ENCODE data around the gene RSAD2. TPM values are rescaled to one million over a fixed set of nuclear protein-coding genes. Genes with fewer than 3 reads are reported as not detected.

The RSAD2 gene
- polyA plus RNA-seq, 1 donor (not counting 4 experiments of a cell fraction or from before 2014, with no cell fraction given), result 1.7 TPM

DNA sequence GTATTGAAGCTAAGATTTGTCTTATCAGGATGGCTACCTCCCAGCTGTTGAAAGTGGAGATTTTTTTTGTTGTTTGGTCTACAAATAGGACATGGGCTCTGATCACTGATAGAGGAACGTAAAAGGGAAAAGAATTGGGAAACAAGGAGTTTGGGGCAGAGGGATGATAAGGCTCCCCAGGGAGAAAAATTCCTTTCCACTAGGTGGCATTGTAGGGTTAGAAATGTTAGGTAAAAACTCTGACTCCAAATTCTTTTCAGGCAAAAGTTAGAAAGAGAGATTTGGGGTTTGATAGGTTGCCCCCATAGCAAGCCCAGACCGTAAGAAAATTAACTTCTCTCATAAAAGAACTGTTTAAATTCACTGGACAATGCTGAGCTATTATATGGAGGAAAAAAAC is 31.7 kb upstream of the RSAD2 start:
- no peak overlapping the region for H3K4me3 ChIP-seq (ENCODE audit: control insufficient read depth in 2 of 3, extremely low read depth in 1 of 3, insufficient read depth in 2 of 3, low read depth in 1 of 3, low read length in 3 of 3)
- no peaks in the 10 kb centered on the region for H3K36me3 ChIP-seq (ENCODE audit: control insufficient read depth in 2 of 2, extremely low read depth in 1 of 2, insufficient read depth in 2 of 2, low read length in 2 of 2)
- H2AFZ ChIP-seq (ENCODE audit: control insufficient read depth, low read length), result no peak overlapping the region
- peaks cover 5% of the 10 kb centered on the region for H3K9me3 ChIP-seq (ENCODE audit: control insufficient read depth, low read depth, low read length)
- H3K4me1 ChIP-seq (ENCODE audit: control insufficient read depth, extremely low read depth, insufficient read depth, low read length), result no peaks in the 10 kb centered on the region
- no peaks in the 10 kb centered on the region for H4K20me1 ChIP-seq (ENCODE audit: control insufficient read depth, extremely low read depth, insufficient read depth, low read length)
- no peak overlapping the region for H3K4me2 ChIP-seq (ENCODE audit: control insufficient read depth, extremely low read depth, insufficient read depth, low read depth, low read length)
- no peak overlapping the region for H3K27ac ChIP-seq (ENCODE audit: control insufficient read depth, insufficient read depth, low read length)
- no peaks in the 10 kb centered on the region for H3K79me2 ChIP-seq (ENCODE audit: control insufficient read depth, insufficient read depth, low read length)
- FAIRE-seq (no peak), DNase-seq (ENCODE audit: low read depth, low spot score) (no peak)
- no peak for TF ChIP-seq EZH2 (IDR thresholded peaks at IDR 0.05; ENCODE audit: low read length)
- TF ChIP-seq, protein P1, sequence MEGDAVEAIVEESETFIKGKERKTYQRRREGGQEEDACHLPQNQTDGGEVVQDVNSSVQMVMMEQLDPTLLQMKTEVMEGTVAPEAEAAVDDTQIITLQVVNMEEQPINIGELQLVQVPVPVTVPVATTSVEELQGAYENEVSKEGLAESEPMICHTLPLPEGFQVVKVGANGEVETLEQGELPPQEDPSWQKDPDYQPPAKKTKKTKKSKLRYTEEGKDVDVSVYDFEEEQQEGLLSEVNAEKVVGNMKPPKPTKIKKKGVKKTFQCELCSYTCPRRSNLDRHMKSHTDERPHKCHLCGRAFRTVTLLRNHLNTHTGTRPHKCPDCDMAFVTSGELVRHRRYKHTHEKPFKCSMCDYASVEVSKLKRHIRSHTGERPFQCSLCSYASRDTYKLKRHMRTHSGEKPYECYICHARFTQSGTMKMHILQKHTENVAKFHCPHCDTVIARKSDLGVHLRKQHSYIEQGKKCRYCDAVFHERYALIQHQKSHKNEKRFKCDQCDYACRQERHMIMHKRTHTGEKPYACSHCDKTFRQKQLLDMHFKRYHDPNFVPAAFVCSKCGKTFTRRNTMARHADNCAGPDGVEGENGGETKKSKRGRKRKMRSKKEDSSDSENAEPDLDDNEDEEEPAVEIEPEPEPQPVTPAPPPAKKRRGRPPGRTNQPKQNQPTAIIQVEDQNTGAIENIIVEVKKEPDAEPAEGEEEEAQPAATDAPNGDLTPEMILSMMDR (optimal IDR thresholded peaks at IDR 0.05 in 1 of 3, IDR thresholded peaks at IDR 0.05 in 1 of 3, conservative IDR thresholded peaks at IDR 0.05 in 1 of 3; ENCODE audit: extremely low read depth in 1 of 3, insufficient read depth in 2 of 3, low read length in 3 of 3), result no peak
- no peaks in the 10 kb centered on the region for H3K9me1 ChIP-seq (ENCODE audit: control insufficient read depth, extremely low read depth, insufficient read depth, low read length)
- no peak overlapping the region for H3K9ac ChIP-seq (ENCODE audit: control insufficient read depth, extremely low read depth, insufficient read depth, low read length)
- H3K27me3 ChIP-seq (ENCODE audit: control insufficient read depth, extremely low read depth, insufficient read depth, low read length), result no peaks in the 10 kb centered on the region
- dilution Hi-C loops (cut with MboI; ENCODE audit: extremely low pct_ligation_motif_present, low sequenced_read_pairs), result no loop called here

GRCh38 chr2:6846540-6846939 is 31.0 kb upstream of the RSAD2 start:
- peaks cover 5% of the 10 kb centered on the region for H3K9me3 ChIP-seq (ENCODE audit: control insufficient read depth, low read depth, low read length)
- no peak overlapping the region for H2AFZ ChIP-seq (ENCODE audit: control insufficient read depth, low read length)
- no peak overlapping the region for H3K4me2 ChIP-seq (ENCODE audit: control insufficient read depth, extremely low read depth, insufficient read depth, low read depth, low read length)
- H3K4me3 ChIP-seq (ENCODE audit: control insufficient read depth in 2 of 3, extremely low read depth in 1 of 3, insufficient read depth in 2 of 3, low read depth in 1 of 3, low read length in 3 of 3), result no peak overlapping the region
- DNase-seq (ENCODE audit: low read depth, low spot score), result no peak
- H4K20me1 ChIP-seq (ENCODE audit: control insufficient read depth, extremely low read depth, insufficient read depth, low read length), result no peaks in the 10 kb centered on the region
- no peaks in the 10 kb centered on the region for H3K79me2 ChIP-seq (ENCODE audit: control insufficient read depth, insufficient read depth, low read length)
- no peak overlapping the region for H3K9ac ChIP-seq (ENCODE audit: control insufficient read depth, extremely low read depth, insufficient read depth, low read length)
- no peak overlapping the region for H3K27ac ChIP-seq (ENCODE audit: control insufficient read depth, insufficient read depth, low read length)
- no peaks in the 10 kb centered on the region for H3K36me3 ChIP-seq (ENCODE audit: control insufficient read depth in 2 of 2, extremely low read depth in 1 of 2, insufficient read depth in 2 of 2, low read length in 2 of 2)
- no peak for FAIRE-seq
- H3K4me1 ChIP-seq (ENCODE audit: control insufficient read depth, extremely low read depth, insufficient read depth, low read length), result no peaks in the 10 kb centered on the region
- no peaks in the 10 kb centered on the region for H3K9me1 ChIP-seq (ENCODE audit: control insufficient read depth, extremely low read depth, insufficient read depth, low read length)
- H3K27me3 ChIP-seq (ENCODE audit: control insufficient read depth, extremely low read depth, insufficient read depth, low read length), result no peaks in the 10 kb centered on the region
- dilution Hi-C loops (cut with MboI; ENCODE audit: extremely low pct_ligation_motif_present, low sequenced_read_pairs), result no loop called here
- no peak for TF ChIP-seq EZH2 (IDR thresholded peaks at IDR 0.05; ENCODE audit: low read length)
- TF ChIP-seq, protein P1 (optimal IDR thresholded peaks at IDR 0.05 in 1 of 3, IDR thresholded peaks at IDR 0.05 in 1 of 3, conservative IDR thresholded peaks at IDR 0.05 in 1 of 3; ENCODE audit: extremely low read depth in 1 of 3, insufficient read depth in 2 of 3, low read length in 3 of 3), result no peak

Data from keratinocyte (primary cell).